Activated T-helper 1 cell treated with Interleukin-2 at 50 U/mL for 16 hours (primary cell): ENCODE results near the gene SCN1B.
"Not testable (repeated sequence)": the region's sequence is repeated elsewhere in the genome, so short reads cannot be mapped to it uniquely, and the experiment has no call there.

Experiments
- DNase-seq: peaks from one replicate; pipeline ENCODE4 v3.0.0-alpha.2; 2020; ENCODE audit warnings: low read depth

The SCN1B gene

DNA sequence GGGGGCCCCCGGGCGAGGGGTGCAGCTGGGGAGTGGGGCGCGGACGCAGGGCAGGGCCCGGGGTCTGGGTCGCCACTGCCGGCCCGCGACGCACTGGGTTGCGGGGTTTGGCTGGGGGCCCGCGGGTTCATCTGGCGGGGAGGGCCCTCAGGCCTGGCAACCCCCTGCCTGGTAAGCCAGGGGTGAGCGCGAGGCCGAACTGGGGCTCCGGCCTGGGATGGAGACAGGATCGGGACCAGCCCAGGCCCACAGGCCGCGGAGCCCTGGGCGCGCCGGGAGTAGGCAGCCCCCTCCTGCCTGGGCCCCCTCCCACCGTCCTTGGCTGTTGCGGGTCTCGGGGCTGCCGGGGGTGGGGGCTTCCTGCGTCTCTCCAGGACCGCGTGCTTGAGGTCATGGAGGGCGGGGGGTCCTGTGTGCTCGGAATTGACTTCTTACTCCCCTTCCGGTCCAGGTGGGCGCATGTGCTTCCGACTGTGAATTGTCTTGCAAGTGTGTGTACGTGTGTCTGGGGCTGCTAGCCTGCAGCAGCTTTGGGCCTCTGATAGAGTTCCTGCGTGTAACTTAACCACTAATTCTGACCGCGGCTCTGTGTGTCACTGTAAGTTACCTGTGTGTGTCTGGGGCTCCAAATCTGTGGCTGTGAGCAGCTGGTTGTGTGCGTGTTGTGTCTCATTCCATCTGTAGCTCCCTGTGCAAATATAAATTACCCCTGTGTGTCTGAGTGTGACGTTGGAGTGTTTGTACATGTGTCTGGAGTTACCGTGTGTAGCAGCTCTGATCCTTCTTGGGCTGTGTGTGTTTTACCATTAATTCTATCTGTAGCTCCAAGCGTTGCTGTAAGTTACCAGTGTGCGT lies 29.4 kb upstream of the SCN1B start:
- DNase-seq, result peak; percentile 43

DNA sequence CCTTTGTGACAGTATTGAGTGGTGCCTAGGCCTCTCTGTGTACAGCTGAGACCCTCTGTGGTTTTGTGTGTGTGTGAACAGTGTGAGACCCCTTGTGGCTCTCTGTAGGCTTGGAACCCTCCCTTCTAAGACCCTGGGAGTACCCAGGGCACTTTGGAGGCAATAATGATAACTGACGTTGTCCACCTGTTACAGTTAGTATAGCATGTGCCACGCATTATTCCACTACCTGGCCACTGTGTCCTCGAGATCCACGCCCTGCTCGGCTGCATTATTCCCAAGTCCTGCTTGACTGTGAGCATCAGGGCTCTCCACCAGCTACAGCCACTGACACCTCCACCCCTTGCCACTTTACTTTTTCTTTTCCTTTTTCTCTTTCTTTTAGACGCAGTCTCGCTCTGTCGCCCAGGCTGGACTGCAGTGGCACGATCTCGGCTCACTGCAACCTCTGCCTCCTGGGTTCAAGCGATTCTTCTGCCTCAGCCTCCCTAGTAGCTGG lies 28.2 kb upstream of the SCN1B start:
- no peak for DNase-seq

DNA sequence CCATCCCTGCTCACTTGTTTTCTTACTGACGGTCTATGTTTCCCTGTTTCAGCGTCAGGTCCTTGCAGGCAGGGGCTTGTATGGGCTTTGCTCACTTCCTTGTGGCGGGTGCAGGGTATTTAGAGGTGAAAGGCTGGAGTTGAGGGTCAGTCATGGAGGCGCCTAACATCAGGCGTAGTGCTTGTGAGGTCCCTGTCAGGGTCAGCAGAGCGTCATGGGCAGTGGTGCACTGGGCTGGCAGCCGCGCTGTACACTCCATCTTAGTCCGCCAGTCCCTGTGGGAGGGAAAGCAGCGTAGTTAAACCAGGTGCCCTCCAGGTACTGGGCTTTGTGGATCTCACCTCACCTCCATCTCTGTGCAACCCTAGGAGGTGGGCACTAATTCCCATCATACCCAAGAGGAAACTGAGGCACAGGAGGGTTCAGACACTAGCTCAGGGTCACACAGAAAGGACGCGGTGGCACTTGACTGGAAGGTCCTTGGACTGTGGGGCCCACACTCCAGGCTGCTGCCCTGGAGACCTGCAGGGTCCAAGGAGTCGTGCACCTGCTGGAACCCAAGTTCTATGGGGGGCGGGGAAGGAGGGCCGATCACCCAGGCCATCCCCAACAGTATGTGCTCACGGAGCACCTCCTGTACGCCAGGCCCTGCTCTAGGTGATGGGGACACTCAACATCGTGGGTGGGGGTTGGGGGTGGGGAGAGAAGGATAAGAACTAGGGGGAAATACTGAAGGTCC lies 25.6 kb upstream of the SCN1B start:
- no peak for DNase-seq

DNA sequence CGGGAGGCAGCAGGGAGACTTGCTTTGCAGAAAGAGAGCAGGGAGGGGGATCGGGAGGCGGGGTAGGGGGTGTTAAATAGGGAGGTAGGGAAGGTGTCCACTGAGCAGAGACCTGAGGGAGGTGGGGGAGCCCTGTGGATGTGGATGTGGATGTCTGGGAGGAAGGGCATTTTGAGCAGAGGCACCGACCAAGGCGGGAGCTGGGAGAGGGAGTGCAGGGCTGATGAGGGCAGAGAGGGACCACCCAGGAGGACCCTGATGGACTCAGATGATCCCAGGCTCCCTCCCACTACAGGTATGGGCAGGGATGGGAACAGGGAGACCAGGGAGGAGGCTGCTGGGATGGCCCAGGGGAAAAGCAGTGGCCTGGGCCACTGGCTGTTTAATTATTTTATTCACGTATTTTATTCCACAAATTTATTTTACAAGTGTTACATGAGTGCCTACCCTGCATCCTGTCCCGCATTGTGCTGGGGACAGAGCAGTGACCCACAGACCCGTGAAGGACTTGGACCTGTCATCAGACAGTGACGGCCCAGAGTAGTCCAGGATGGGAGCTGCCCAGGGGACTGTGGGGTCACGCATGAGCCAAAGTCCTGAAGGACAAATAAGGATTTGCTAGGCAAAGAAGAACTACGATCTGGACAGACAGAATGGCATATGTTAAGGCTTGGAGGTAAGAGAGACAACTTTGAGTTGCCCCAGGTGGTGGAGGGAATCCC lies 24.9 kb upstream of the SCN1B start:
- no peak for DNase-seq

DNA sequence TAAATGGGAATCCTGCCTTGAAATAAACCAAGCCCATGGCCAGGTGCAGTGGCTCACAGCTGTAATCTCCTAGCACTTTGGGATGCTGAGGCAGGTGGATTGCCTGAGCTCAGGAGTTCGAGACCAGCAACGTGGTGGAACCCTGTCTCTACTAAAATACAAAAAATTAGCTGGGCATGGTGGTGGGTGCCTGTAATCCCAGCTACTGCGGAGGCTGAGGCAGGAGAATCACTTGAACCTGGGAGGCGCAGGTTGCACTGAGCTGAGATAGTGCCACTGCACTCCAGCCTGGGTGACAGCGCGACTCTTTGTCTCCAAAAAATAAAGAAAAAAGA lies 24.3 kb upstream of the SCN1B start:
- not testable (repeated sequence) for DNase-seq

DNA sequence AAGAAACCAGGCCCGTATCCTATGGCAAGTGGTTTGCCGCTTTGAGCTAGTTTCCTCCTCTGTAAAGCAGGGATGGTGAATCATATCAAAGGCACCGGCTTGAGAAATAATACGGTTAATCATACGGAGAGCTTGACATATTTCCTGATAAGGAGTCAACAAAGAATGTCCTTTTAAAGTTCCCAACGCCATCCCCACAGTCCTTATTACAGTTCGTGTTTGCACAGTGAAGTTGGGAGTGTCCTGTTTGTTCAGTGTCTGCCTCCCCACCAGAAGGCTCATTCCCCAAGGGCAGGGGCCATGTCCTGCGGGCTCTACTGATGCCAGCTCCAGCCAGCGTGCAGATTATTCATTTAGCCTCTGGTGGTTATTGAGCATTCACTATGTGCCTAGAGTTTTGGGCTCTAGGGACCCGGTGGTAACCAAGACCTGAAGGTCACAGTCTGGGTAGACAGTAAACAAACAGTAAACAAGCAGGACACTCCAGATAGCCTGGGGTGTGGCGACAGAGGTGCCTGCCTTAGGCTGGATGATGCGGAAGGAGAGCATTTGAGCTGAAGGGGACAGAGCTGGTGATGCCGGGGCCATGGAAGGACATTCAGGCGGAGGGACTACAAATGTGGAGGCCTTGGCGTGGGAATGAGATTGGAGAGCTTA lies 23.8 kb upstream of the SCN1B start:
- DNase-seq, result no peak

DNA sequence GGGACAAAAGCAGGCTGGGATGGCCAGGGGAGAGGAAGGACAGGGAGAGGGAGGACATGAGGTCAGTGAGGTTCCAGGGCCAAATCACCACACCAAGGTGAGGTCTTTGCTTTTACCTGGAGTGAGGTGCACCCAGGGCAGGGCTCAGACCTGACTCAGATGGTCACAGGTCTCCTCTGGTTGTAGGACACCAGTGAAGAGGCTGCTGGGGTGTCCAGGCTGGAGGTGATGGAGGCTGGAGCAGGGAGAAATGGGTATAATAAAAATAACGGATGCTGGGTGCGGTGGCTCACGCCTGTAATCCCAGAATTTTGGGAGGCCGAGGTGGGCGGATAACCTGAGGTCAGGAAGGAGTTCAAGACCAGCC lies 23.3 kb upstream of the SCN1B start:
- no peak for DNase-seq

DNA sequence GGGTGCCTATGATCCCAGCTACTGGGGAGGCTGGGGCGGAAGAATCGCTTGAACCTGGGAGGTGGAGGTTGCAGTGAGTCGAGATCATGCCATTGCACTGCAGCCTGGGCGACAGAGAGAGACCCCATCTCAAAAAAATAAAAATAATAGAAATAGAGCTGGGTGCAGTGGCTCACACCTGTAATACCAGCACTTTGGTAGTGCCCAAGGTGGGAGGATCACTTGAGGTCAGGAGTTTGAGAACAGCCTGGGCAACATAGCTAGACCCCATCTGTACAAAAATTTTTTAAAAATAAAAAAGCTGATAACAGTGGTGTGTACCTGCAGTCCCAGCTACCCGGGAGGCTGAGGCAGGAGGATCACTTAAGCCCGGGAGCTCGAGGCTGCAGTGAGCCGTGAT lies 22.8 kb upstream of the SCN1B start:
- DNase-seq, result not testable (repeated sequence)

DNA sequence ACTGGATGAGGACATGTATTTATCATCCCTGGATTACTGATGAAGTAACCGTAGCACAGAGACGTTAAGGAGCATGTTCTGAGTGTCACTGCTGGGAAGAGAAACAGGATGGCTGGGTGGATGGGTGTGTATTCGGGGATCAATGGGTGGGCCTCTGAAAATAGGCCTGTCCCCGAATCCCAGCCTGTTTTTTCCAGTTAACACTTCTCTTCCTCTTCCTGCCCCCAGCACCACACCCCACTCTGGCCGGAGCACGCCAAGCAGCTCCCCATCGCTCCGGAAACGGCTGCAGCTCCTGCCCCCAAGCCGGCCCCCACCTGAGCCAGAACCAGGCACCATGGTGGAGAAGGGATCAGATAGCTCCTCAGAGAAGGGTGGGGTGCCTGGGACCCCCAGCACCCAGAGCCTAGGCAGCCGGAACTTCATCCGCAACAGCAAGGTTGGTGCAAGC lies 21.4 kb upstream of the SCN1B start:
- DNase-seq, result no peak

DNA sequence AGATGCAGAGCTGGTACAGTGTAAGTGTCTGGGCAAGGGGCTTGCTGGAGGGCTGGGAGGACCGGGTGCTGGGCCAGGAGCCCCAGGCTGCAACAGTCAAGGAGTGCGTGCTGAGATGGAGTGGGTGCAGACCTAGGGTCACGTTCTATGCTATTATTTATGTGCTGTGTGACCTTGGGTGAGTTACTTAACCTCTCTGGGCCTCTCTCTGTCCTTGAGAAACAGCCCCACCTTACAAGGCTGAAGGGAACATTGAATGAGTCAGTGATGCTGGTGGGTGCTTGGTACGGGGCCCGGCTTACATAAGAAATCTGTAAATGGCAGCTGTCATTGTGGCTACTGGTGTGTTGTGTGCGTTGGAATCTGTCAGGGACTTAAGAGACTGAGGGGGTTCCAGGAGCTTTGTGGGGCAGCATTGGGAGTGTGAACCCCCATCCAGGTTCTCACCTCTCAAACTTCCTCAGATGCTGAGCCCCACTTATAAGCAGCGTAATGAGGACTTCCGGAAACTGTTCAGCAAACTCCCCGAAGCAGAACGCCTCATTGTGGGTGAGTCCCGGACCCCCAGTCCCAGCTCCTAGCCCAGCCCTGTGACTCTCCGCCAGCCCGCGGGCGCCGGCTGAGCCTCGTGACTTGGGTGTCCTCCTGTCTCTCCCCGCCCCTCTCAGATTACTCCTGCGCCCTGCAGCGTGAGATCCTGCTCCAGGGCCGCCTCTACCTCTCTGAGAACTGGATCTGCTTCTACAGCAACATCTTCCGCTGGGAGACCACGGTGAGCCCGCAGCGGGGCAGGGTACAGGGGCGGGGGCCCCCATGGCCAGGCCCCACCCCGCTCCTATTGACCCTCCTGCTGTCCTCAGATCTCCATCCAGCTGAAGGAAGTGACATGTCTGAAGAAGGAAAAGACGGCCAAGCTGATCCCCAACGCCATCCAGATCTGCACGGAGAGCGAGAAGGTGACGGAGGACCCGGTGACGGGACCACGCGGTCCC lies 20.6 kb upstream of the SCN1B start:
- DNase-seq, result no peak

DNA sequence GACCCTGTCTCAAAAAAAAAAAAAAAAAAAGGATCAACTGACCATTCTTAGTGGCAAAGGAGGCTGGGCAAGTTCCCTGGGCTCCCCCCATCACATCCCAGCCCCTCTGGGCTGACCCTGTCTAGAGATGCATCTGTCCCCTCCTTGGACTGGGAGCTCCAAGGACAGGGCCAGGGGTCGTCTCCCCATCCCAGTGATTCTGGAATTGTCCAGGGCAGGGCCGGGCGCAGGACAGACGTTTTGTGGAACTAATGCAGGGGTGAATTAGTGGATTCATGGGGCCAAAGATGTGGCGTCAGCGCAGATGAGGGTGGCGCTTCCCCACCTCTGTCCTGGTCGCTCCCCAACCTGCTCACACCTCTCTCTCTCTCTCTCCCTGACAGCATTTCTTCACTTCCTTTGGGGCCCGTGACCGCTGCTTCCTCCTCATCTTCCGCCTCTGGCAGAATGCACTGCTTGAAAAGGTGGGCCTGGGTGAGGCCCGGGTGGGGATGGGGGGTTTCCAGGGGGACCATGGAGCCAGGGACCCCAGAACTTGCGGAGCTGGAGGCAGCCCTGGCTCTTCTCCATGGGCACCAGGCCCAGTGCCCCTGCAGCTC lies 19.1 kb upstream of the SCN1B start:
- no peak for DNase-seq

DNA sequence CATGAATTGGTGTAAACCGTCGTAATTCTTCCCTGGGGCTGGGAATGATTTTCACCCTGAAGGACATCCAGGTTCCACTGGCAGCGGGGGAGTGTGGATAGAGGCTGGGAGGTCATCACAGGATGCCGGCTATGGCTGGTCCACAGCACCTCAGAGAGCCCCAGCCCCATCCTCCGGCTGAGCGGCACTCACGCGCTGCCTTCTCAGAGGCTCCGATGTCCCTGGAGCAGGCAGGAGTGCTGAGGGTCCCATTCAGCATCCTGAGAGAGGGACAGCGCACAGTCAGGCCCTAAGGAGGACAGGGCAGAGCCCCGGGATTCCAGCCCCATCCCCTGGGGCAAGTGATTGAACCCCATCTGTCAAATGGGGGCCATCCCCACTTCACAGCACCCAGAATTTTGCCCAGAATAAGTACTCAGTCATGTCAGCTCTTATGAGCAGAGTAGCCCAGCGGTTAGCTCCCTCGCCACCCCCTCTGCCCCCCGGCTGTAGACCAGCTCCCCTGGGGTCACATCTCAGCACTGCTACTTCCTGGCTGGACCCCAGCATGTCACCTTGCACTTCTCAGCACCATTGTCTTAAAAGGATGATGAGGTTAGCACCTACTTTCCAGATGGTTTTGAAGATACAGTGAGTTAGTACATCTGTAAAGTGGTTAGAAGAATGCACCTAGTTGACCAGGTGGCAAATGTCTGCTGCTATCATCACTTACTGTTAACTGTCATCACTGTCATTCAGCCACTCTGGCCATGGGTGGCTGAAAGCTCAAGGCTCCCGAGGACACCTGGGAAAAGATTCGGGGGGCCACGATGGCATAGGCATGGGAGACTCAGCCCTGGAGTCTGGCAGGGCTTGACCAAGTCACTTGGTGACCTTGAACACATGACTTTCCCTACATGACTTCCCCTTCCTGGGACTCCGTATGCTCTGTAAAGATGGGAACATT lies 18.3 kb upstream of the SCN1B start:
- DNase-seq, result no peak

DNA sequence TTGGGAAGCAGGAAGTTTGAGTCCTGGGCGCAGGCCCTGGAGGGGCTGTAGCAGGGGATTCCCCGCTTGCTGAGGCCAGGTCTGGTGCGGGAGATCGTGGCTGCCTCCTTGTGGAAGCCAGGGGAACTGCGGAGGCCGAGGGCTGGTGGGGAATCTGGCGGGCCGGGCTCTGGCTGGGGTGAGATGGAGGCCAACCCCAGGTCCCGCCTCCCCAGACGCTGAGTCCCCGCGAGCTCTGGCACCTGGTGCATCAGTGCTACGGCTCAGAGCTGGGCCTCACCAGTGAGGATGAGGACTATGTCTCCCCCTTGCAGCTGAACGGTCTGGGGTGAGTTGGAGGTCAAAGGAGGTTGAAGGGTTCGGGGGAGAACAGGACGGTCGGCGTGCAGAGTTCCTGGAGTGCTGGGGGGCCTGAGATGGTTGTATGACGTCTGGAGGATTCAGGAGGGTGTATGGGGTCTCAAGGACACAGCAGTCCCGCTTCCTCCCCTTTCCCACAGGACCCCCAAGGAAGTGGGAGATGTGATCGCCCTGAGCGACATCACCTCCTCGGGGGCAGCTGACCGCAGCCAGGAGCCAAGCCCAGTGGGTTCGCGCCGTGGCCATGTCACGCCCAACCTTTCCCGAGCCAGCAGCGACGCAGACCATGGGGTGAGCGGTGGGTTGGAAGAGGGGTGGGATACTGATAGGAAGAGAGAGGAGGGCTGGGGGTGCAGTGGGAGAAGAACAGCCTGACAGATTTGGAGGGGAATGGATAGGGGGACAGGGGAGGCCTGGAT lies 17.0 kb upstream of the SCN1B start:
- peak; percentile 69 for DNase-seq

DNA sequence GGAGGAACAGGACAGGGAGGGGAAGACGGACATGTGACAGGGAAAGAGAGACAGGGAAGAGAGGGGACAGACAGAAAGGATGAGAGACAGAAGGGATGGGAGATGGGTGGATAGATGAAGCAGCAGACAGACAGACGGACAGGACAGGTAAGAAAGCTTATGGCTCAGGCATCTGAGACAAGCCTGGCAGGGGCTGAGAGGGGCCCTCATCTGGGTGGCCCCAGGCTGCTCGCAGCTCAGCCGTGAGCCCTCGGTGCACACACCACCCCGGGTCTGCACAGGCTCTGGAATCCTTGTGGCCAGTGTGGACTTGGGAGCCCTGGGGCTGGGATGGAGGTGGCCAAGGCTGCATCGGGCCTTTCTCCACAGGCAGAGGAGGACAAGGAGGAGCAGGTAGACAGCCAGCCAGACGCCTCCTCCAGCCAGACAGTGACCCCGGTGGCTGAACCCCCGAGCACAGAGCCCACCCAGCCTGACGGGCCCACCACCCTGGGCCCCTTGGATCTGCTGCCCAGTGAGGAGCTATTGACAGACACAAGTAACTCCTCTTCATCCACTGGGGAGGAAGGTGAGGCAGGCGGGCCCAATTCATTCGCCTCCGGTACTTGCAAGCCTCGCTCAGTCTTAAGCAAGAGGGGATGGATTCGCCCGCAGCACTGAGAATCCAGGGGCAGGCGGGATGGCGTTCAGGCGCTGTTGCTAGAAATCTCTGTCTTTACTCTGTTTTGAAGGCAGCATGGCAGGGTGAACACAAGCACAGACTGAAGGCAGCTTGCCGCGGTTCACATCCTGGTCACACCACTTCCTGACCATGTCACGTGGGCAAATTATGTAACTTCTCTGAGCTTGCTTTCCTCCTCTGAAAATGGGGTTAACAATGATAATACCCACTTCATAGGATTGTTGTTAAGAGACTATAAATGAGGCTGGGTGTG lies 16.2 kb upstream of the SCN1B start:
- DNase-seq, result peak; percentile 56

DNA sequence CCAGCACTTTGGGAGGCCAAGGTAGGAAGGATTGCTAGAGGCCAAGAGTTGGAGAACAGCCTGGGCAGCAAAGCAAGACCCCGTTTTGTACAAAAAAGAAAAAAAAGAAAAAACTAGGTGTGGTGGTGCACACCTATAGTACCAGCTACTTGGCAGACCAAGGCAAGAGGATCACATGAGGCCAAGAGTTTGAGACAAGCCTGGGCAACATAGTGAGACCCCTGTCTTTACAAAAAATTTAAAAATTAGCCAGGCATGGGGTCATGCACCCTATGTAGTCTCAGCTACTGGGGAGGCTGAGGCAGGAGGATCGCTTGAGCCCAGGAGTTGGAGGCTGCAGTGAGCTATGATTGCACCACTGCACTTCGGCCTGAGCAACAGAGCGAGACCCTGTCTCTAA lies 15.5 kb upstream of the SCN1B start:
- not testable (repeated sequence) for DNase-seq

DNA sequence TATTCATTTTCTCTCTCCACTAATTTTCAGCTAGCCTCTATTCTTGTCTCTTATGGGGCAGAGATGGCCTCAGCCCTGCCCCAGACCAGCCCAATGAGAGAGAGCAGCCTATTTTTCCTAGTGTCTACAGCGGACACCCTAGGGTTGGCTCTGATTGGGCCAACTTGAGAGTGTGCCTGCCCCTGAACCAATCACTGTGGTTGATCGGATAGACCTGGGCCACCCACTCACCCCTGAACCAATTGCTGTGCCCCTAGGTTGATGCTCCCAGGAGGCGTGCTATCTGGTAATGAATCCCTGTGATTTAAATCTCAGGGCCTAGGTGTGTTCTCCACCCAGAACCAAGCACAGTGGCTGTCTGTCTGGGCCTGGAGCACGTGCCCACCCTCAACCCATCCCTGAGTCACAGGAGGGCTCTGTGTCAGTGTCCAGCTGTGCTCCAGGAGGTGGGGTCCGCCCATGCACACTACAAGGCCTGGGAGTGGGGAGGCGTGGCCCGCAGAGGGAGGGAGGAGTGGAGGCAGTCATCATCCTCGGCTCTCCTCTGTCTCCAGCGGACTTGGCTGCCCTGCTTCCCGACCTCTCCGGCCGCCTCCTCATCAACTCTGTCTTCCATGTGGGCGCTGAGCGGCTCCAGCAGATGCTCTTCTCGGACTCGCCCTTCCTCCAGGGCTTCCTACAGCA lies 14.9 kb upstream of the SCN1B start:
- DNase-seq, result no peak

DNA sequence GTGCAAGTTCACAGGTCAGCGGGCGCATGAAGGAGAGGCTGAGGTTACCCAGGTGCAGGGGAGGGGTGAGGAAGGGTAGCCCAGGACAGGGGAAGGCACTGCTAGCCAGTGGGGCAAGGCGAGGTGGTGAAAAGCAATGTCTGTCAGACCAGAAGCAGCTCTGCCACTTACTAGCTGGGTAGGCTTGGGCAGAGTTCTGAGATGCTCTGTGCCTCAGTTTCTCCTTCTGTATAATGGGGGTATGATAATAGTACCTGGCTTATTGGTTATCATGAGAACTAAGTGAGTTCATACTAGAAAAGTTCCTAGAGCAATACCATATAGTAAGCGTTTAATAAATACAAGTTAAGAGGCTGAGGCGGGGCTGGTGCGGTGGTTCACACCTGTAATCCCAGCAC lies 14.3 kb upstream of the SCN1B start:
- DNase-seq, result no peak
